Right atrium auricular region (tissue), 2 donors: ENCODE measurements around the gene IER3IP1. TPM values are rescaled to one million over a fixed set of nuclear protein-coding genes. Genes with fewer than 3 reads are reported as not detected.

ENCODE experiments used
- DNase-seq: peaks from one replicate; pipeline ENCODE4 v3.0.0-alpha.2; 2019; ENCODE audit warnings: low spot score
- H3K27ac ChIP-seq, 2 donors: fragments of 200-600 bp; sonication (generic); 1 replicate in 1 of 2; 2 replicates in 1 of 2; pipeline ENCODE4 v1.5.1; 2016 to 2019
- H3K27me3 ChIP-seq, 2 donors: fragments of 200-600 bp; sonication (generic); one replicate each; pipeline versions ENCODE4 v1.5.1 to v1.6.0; 2017 to 2019
- H3K36me3 ChIP-seq: fragments of 200-600 bp; sonication (generic); one replicate; pipeline ENCODE4 v1.5.1; 2016
- H3K4me1 ChIP-seq, 2 donors: fragments of 200-600 bp; sonication (generic); one replicate each; pipeline versions ENCODE4 v1.5.1 to v1.6.0; 2017 to 2019
- H3K4me3 ChIP-seq, 2 donors: fragments of 200-600 bp; sonication (generic); 1 replicate in 1 of 2; 2 replicates in 1 of 2; pipeline ENCODE4 v1.5.1; 2017 to 2019; ENCODE audit warnings: mild to moderate bottlenecking in 1 of 2, moderate library complexity in 1 of 2
- H3K9me3 ChIP-seq, 2 donors: fragments of 200-600 bp; sonication (generic); one replicate each; pipeline ENCODE4 v1.5.1; 2019
- CTCF ChIP-seq, 2 donors: fragments of 200-600 bp; sonication (generic); IDR thresholded peaks; one replicate each; pipeline ENCODE4 v1.5.1; 2019; ENCODE audit warnings: antibody characterized with exemption in 2 of 2
- total RNA-seq, 2 donors: library from RNA; depleted of rRNA; stranded (reverse); fragments of >200 nt; gene quantifications; one replicate each; pipeline ENCODE4 v1.1.0, GENCODE V29; 2016

The IER3IP1 gene
- total RNA-seq, 2 donors from 2014 or later = 9.7 to 15.5 TPM

GRCh38 chr18:47113796-47114540, 62.2 kb downstream of the IER3IP1 start:
- Histone ChIP-seq H3K4me3 (no peak overlapping the region), H3K36me3 (peaks cover 55% of the 10 kb centered on the region), H3K4me1 (peaks cover 0 to 4% of the 10 kb centered on the region in 2 donors), H3K27ac (no peak overlapping the region), H3K9me3 (no peaks in the 10 kb centered on the region), H3K27me3 (no peaks in the 10 kb centered on the region)
- TF ChIP-seq CTCF (IDR thresholded peaks at IDR 0.05) = no peak
- no peak for DNase-seq

GRCh38 chr18:47110492-47111274, 65.5 kb downstream of the IER3IP1 start:
- Histone ChIP-seq H3K9me3 (no peaks in the 10 kb centered on the region), H3K27ac (no peak overlapping the region), H3K4me3 (no peak overlapping the region), H3K27me3 (no peaks in the 10 kb centered on the region), H3K36me3 (peaks cover 73% of the 10 kb centered on the region), H3K4me1 (no peaks in the 10 kb centered on the region)
- no peak for DNase-seq
- no peak for TF ChIP-seq CTCF (IDR thresholded peaks at IDR 0.05)

GRCh38 chr18:47109720-47110119, 66.4 kb downstream of the IER3IP1 start:
- Histone ChIP-seq H3K4me3 (no peak overlapping the region), H3K27me3 (no peaks in the 10 kb centered on the region), H3K4me1 (no peaks in the 10 kb centered on the region), H3K27ac (no peak overlapping the region), H3K36me3 (peaks cover 69% of the 10 kb centered on the region), H3K9me3 (no peaks in the 10 kb centered on the region)
- TF ChIP-seq CTCF (IDR thresholded peaks at IDR 0.05) = no peak
- DNase-seq = no peak

GRCh38 chr18:47108998-47109405, 67.2 kb downstream of the IER3IP1 start:
- H3K27ac ChIP-seq = no peak overlapping the region
- H3K27me3 ChIP-seq = no peaks in the 10 kb centered on the region
- H3K4me1 ChIP-seq = no peaks in the 10 kb centered on the region
- no peaks in the 10 kb centered on the region for H3K9me3 ChIP-seq
- no peak for TF ChIP-seq CTCF (IDR thresholded peaks at IDR 0.05)
- H3K36me3 ChIP-seq = peaks cover 69% of the 10 kb centered on the region
- DNase-seq = no peak
- H3K4me3 ChIP-seq = no peak overlapping the region

GRCh38 chr18:47108373-47108772, 67.8 kb downstream of the IER3IP1 start:
- Histone ChIP-seq H3K4me3 (no peak overlapping the region), H3K27me3 (no peaks in the 10 kb centered on the region), H3K36me3 (peaks cover 70% of the 10 kb centered on the region), H3K4me1 (no peaks in the 10 kb centered on the region), H3K27ac (no peak overlapping the region), H3K9me3 (no peaks in the 10 kb centered on the region)
- no peak for TF ChIP-seq CTCF (IDR thresholded peaks at IDR 0.05)
- DNase-seq = no peak

Other genes starting within 250 kb of the IER3IP1 start
- gene ELOA2, start 140.7 kb downstream of the IER3IP1 start, total RNA-seq = not detected
- 10 to 100 TPM; 15.7 to 36.0 TPM for gene HDHD2, start 25.9 kb downstream of the IER3IP1 start, total RNA-seq
- not detected for gene SKOR2, start 75.3 kb upstream of the IER3IP1 start, total RNA-seq